Smooth muscle cell (in vitro differentiated cells): ENCODE data around the gene THAP6. TPM values are rescaled to one million over a fixed set of nuclear protein-coding genes. Genes with fewer than 3 reads are reported as not detected.

Source experiments
- DNase-seq: peaks from one replicate; lab custom pipeline; 2025; ENCODE audit not compliant: unreplicated experiment; lab: John Stamatoyannopoulos, UW
- H2AFZ ChIP-seq: fragments of 200-600 bp; sonication (generic); 2 replicates; pipeline ENCODE4 v1.6.0; 2016; ENCODE audit warnings: antibody characterized with exemption, low read depth, mild to moderate bottlenecking
- H3F3A ChIP-seq: fragments of 200-600 bp; sonication (generic); 2 replicates; pipeline ENCODE4 v1.6.0; 2017; ENCODE audit warnings: antibody characterized with exemption, low read depth
- H3K27ac ChIP-seq: fragments of 200-600 bp; sonication (generic); 2 replicates; pipeline ENCODE4 v1.5.1; 2016; ENCODE audit warnings: low read depth, mild to moderate bottlenecking
- H3K27me3 ChIP-seq: fragments of 200-600 bp; sonication (generic); 2 replicates; pipeline ENCODE4 v1.6.1; 2016; ENCODE audit warnings: low read depth, mild to moderate bottlenecking
- H3K36me3 ChIP-seq: fragments of 200-600 bp; sonication (generic); 2 replicates; pipeline ENCODE4 v1.5.1; 2016; ENCODE audit warnings: low read depth
- H3K4me1 ChIP-seq: fragments of 200-600 bp; sonication (generic); 2 replicates; pipeline ENCODE4 v1.5.1; 2016; ENCODE audit warnings: low read depth
- H3K4me2 ChIP-seq: fragments of 200-600 bp; sonication (generic); 2 replicates; pipeline ENCODE4 v1.6.0; 2016; ENCODE audit warnings: mild to moderate bottlenecking
- H3K4me3 ChIP-seq: fragments of 200-600 bp; sonication (generic); 2 replicates; pipeline ENCODE4 v1.5.1; 2016; ENCODE audit warnings: mild to moderate bottlenecking
- H3K79me2 ChIP-seq: fragments of 200-600 bp; sonication (generic); 2 replicates; pipeline ENCODE4 v1.6.0; 2016; ENCODE audit warnings: low read depth, mild to moderate bottlenecking
- H3K9ac ChIP-seq: fragments of 200-600 bp; sonication (generic); 2 replicates; pipeline ENCODE4 v1.6.0; 2016; ENCODE audit warnings: low read depth
- H3K9me3 ChIP-seq: fragments of 200-600 bp; sonication (generic); replicated peaks from 2 replicates; pipeline ENCODE4 v1.5.1; 2016; ENCODE audit warnings: low read depth
- H4K20me1 ChIP-seq: fragments of 200-600 bp; sonication (generic); 2 replicates; pipeline ENCODE4 v1.6.0; 2016; ENCODE audit warnings: low read depth
- WGBS: methylation state at CpG from one replicate; pipeline ENCODE4 v1.1.7; 2016; ENCODE audit warnings: low lambda C conversion rate; 5-methylcytosine and 5-hydroxymethylcytosine counted together
- polyA plus RNA-seq: library from polyadenylated mRNA; unstranded; fragments of >200 nt; fragmentation: Nextera tagmentation; extraction: Ambion mirVana; gene quantifications from 2 replicates; pipeline ENCODE4 v1.2.1, GENCODE V29; 2016
- total RNA-seq: library from RNA; depleted of rRNA; stranded (reverse); fragments of >200 nt; gene quantifications from 2 replicates; pipeline ENCODE4 v1.2.3, GENCODE V29; 2014
- TF ChIP-seq, protein P1 (sequence below): fragments of 200-600 bp; sonication (generic); IDR thresholded peaks from 2 replicates; pipeline ENCODE4 v1.5.1; 2017; ENCODE audit warnings: borderline replicate concordance, mild to moderate bottlenecking, antibody characterized with exemption; ENCODE audit not compliant: insufficient read depth, poor library complexity, severe bottlenecking

THAP6 gene, protein sequence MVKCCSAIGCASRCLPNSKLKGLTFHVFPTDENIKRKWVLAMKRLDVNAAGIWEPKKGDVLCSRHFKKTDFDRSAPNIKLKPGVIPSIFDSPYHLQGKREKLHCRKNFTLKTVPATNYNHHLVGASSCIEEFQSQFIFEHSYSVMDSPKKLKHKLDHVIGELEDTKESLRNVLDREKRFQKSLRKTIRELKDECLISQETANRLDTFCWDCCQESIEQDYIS
- total RNA-seq (14.7 and 21.3 TPM in 2 replicates), polyA plus RNA-seq (7.4 and 9.3 TPM in 2 replicates)

DNA sequence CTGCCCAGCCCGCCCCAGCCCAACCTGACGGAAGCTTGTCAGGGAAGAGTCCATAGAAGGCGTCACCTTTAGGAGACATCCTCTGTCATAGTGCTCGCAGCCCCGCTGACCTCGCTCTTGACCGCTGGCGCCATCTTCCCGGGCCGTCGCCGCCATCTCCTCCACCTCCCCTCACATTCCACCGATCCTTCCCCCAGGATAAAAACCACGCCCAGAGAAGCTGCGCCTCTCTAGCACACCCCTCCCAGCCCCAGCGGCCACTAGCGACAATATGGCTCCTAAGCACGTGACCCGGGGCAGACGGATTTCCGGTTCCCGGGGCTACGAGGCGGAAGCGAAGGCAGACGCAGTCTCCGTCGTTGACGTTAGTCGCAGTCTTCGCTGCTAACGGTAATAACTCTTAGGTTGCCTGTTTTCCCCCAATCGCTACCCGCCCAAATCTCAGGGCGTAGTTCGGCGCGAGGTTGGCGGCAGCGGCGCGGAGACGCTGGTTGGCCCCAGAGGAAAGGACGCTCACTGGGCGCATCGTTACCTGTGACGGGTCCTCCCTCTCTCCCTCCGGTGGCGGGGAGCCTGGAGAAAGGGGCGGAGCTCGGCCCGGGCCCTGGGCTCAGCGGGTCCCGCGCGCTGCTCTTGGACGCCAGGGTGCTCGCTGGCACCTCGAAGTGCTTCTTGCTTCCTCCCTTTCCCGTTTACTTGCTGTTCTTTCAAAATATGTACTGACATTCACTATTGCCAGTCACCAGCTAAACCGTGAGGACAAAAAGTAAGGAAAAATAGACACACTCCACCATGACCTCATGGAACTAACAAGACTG lies at the start of gene THAP6, which contains the start of gene RCHY1:
TSS of gene THAP6 (plus strand) at position 343 of the 818 bp plus-strand sequence. CDS start 980 bp downstream, outside the sequence.
TSS of gene RCHY1 (minus strand) at position 273 of the 818 bp plus-strand sequence. CDS start at position 156, 117 bp downstream.
- Histone ChIP-seq H3F3A (peaks cover 9% of the 10 kb centered on the region), H3K9me3 (no peaks in the 10 kb centered on the region), H2AFZ (peak within 1 kb of the TSS; percentile 81), H3K79me2 (peaks cover 65% of the 10 kb centered on the region), H3K9ac (peak within 1 kb of the TSS; percentile 87), H3K36me3 (peaks cover 12% of the 10 kb centered on the region), H3K4me2 (peak within 1 kb of the TSS; percentile 92), H3K27ac (peak within 1 kb of the TSS; percentile 90), H3K4me3 (peak within 1 kb of the TSS; percentile 78), H3K27me3 (no peaks in the 10 kb centered on the region), H3K4me1 (peaks cover 33% of the 10 kb centered on the region), H4K20me1 (peaks cover 2% of the 10 kb centered on the region)
- WGBS: under 1% methylated on average over 61 of the region's 61 CpGs
- TF ChIP-seq, protein P1, sequence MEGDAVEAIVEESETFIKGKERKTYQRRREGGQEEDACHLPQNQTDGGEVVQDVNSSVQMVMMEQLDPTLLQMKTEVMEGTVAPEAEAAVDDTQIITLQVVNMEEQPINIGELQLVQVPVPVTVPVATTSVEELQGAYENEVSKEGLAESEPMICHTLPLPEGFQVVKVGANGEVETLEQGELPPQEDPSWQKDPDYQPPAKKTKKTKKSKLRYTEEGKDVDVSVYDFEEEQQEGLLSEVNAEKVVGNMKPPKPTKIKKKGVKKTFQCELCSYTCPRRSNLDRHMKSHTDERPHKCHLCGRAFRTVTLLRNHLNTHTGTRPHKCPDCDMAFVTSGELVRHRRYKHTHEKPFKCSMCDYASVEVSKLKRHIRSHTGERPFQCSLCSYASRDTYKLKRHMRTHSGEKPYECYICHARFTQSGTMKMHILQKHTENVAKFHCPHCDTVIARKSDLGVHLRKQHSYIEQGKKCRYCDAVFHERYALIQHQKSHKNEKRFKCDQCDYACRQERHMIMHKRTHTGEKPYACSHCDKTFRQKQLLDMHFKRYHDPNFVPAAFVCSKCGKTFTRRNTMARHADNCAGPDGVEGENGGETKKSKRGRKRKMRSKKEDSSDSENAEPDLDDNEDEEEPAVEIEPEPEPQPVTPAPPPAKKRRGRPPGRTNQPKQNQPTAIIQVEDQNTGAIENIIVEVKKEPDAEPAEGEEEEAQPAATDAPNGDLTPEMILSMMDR: no peak
- DNase-seq: peak; percentile 89

DNA sequence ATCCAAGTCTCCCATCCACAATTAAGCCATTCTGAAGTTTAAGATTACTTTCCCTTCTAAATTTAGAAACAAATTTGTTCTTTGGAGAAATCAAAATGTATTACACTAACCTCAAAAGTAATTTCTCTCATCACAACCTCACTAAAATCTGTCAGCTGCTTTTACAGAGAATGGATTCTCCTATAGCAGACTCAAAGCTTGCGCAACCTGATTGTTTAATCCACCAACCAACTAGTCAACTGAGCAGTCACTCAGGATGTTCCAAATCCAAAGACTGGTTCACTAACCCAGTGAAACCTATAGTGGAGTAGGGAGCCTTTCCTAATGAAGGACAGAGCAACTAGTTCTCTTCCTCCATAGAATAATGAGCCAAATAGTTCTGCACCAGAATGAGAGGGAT lies 44.4 kb upstream of the THAP6 start:
- Histone ChIP-seq H3K27me3 (no peaks in the 10 kb centered on the region), H3K9me3 (no peaks in the 10 kb centered on the region), H3F3A (no peaks in the 10 kb centered on the region), H3K4me3 (no peak overlapping the region), H2AFZ (no peak overlapping the region), H3K36me3 (no peaks in the 10 kb centered on the region), H4K20me1 (no peaks in the 10 kb centered on the region), H3K4me1 (no peaks in the 10 kb centered on the region), H3K27ac (no peak overlapping the region), H3K4me2 (no peak overlapping the region), H3K79me2 (no peaks in the 10 kb centered on the region), H3K9ac (no peak overlapping the region)
- 100% methylated on average over 1 of the region's 1 CpG for WGBS
- TF ChIP-seq, protein P1: no peak
- DNase-seq: no peak

DNA sequence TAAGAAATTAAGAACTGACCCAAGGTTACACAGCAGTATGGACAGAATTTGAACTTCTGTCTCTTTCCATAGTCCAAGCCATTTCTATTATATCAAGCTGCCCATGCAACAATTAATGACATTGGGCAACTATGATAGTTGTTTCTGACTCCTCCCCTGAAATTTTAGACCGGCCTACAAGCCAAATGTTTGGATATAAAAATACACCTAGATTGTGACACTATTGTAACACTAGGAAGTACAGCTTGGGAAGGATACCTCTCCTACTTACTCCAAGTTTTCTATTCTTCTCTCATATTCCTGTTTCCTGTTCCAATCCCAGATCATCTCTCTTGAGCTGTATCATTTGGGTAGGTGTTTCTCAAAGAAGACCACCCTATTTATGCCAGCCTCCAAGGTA lies 43.5 kb upstream of the THAP6 start:
- WGBS: 100% methylated on average over 1 of the region's 1 CpG
- Histone ChIP-seq H3K27me3 (no peaks in the 10 kb centered on the region), H3K9ac (no peak overlapping the region), H3K9me3 (no peaks in the 10 kb centered on the region), H4K20me1 (no peaks in the 10 kb centered on the region), H2AFZ (no peak overlapping the region), H3K4me1 (no peaks in the 10 kb centered on the region), H3K36me3 (no peaks in the 10 kb centered on the region), H3F3A (no peaks in the 10 kb centered on the region), H3K27ac (no peak overlapping the region), H3K79me2 (no peaks in the 10 kb centered on the region), H3K4me2 (no peak overlapping the region), H3K4me3 (no peak overlapping the region)
- DNase-seq: no peak
- TF ChIP-seq, protein P1: no peak
